NCI-H1105 (cell line): Measurements from ENCODE around the gene CDIPT.
"Not testable (repeated sequence)": the region's sequence is repeated elsewhere in the genome, so short reads cannot be mapped to it uniquely, and the experiment has no call there.

ENCODE experiments used
- DNase-seq: peaks from one replicate; lab custom pipeline; 2025; lab: John Stamatoyannopoulos, UW

CDIPT gene

DNA sequence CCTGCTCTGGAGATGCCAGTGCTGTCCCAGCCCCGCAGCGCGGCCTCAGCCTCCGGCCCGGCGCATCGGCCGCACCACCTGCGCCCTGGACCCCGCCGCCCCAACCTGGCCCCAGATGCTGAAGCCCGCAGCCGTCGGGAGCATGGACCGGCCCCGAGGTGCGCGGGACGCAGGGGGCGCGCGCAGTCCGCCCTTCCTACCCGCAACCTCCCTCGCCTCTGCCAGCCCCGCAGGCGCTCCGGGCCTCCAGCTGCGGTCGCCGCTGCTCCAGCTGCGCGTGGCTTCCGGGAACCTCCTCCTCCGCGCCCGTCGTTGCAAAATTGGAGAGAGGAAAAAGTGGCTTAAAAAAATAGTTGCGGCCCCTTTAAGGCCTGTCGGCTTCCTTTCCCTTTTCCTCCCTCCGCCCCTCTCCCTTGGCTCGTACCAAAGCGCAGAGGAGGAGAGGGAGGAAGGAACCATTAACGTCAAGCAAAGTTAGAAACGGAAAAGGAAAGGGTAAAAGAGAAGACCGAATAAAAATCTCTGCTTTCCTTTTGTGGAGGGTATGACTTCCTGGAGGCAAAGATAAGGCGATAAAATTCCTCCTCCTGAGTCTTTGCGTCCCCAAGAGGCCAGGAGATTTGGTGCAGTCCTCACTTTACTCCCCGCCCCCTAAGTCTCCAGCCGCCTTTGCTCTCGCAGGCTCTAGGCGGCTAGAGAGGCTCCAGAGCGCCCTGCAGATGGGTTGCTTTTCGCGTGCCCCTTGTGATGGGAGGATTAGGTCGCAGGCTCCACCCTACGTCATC, at the start of gene CDIPT:
TSS of gene CDIPT (minus strand) at position 343 of the 785 bp plus-strand sequence. CDS start 369 bp downstream, outside the sequence.
- peak; percentile 95 for DNase-seq

DNA sequence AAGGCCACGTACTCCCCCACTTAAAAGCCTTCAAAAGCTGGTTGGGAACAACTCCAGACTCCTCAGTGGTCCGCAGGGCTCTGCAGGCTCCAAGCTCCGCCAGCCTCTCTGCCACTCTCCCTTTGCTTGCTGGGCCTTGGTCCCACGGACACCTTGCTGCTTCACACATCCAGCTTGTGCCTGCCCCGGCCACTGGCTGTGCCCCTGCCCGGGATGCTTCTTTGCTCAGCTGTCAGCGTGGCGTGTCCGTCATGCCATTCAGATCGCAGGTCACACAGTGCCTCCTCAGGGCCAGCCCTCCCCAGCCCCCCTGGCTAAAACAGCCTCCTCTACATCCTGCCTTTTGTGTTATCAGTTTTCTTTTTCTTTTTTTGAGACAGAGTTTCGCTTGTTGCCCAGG, 49.1 kb upstream of the CDIPT start:
- no peak for DNase-seq

DNA sequence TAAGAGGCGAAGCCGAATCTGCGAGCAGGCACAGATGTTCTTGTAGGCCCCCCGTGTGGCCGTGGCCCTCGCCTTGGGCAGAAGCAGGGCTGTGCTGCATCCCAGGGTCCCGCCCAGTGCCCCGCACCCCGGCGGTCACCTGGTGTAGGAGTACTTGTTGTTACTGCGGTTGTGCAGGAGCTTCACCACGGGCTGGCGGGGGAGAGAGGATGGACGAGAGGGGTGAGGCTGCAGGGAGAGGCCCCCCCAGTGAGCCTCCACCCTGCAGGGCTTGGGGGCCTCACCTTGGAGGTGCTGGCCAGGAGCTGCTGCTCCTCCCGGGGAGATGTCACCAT, 48.6 kb upstream of the CDIPT start:
- no peak for DNase-seq

DNA sequence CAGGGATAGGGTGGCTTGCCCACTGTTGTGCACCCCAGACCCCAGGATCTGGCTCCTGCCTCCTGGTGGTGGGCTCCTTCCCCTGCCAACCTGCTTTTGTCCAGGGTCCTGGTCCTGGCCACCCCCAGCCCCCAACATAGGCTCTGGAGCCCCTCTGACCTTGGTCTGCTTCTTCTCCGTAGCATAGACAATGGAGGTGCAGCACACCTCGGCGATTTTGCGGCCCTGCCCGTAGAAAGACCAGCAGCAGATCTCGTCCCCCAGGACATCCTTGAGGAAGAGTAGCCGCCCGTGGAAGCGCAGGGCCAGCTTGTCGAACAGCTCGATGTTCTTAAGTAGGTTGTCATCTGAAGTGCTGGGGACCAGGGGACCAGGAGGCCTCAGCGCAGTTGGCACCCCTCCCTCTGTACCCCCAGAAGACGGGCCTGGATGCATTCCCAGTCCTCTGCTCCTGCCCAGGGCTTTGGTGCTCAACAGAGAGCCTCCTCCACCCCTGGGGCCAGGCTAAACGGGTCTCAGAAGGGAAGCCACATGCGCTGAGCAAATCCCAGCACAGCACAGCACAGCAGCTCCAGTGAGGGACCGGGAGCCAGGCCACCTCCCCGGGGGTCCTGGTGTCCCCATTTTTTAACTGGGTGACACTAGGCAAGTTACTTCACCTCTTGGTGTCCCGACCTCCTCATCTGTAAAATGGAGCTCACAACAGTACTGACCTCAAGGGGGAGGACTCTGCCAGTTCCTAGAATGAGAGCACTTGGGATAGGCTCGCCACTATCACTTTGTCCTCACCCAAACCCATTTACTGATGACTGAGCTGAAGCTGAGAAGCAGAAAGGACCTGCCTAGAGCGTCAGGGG, 48.0 kb upstream of the CDIPT start:
- DNase-seq, result no peak

DNA sequence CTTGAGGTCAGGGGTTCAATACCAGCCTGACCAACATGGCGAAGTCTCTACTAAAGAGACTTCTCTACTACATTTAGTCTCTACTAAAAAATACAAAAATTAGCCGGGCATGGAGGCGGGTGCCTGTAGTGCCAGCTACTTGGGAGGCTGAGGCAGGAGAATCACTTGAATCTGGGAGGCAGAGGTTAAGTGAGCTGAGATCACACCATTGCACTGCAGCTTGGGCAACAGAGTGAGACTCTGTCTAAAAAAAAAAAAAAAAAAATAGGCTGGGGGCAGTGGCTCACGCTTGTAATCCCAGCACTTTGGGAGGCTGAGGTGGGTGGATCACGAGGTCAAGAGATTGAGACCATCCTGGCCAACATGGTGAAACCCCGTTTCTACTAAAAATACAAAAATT, 46.8 kb upstream of the CDIPT start:
- DNase-seq, result not testable (repeated sequence)

DNA sequence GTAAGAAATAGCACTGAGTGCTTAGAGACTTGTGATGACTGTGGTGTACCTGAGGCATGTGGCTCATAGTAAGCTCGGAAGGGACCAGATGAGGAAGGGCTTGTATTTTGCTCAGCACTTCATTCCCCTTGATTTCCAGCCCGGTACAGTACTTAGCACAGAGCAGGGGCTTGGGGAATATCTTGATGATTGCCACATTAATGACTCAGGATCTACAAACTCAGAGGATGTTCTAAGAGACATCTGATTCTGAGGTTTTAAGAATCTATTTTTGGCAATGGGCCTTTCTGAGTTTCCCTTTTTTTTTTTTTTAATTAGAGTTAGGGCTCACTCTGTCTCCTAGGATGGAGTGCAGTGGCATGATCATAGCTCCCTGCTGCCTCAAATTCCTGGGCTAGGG, 46.4 kb upstream of the CDIPT start:
- DNase-seq, result no peak

GRCh38 chr16:29908719-29909220, 45.7 kb upstream of the CDIPT start:
- DNase-seq, result no peak

GRCh38 chr16:29907973-29908372, 44.9 kb upstream of the CDIPT start:
- DNase-seq, result no peak

GRCh38 chr16:29906520-29907244, 43.7 kb upstream of the CDIPT start:
- DNase-seq, result no peak

DNA sequence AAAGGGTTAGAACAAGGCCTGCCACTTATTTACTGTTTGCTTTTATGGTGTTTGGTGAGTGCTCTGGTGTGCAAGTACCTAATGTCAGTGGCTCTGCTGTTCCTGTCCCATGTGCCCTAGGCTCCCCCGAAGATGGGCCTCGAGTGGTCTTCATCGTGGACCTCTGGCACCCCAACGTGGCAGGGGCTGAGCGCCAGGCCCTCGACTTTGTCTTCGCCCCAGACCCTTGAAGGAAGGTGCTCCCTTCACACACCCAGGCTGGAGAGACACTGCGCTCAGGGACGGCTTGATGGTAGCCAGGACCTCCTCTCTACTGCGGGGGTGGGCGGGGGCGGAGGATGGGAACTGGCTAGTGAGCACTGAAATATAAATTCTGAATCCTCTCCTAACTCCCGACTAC, 42.6 kb upstream of the CDIPT start:
- no peak for DNase-seq

DNA sequence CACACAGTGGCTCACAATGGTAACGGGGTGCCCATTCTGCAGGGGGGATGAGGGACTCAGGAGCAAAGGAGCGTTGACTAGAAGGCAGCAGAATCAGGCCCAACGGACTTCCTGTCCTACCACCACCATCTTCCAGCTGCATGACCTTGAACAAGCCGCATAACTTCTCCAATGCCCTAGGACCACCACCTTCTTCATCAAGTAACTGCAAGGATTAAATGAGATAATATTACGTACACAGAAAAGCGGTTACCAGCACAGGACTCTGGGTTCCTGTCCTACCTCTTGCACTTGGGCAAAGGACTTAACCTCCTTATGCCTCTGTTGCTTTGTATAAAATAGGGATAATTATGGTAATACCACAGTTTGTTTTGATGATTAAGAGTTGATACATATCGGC, 41.9 kb upstream of the CDIPT start:
- DNase-seq, result no peak

- no peak for DNase-seq
These were observed 40.6 kb upstream of the CDIPT start for GRCh38 chr16:29903590-29903989.

DNA sequence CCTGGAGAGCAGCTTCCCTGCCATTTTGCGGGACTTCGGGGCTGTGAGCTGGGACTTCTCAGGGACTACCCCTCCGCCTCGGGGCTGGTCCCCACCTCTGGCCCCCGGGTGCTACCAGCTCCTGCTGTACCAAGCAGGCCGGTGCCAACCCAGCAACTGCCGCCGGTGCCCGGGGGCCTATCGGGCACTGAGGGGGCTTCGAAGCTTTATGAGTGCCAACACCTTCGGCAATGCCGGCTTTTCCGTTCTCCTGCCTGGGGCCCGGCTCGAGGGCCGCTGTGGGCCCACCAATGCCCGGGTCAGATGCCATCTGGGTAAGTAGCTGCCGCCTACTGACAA, 38.5 kb upstream of the CDIPT start:
- DNase-seq, result no peak

- DNase-seq, result no peak
These were observed 38.0 kb upstream of the CDIPT start for GRCh38 chr16:29900888-29901606.

- DNase-seq, result peak; percentile 46
These were observed 37.3 kb upstream of the CDIPT start, which contains the start of gene ASPHD1 for GRCh38 chr16:29900102-29900887. TSS of gene ASPHD1 (plus strand) at chr16:29900488. CDS start at chr16:29900972, 484 bp downstream.

DNA sequence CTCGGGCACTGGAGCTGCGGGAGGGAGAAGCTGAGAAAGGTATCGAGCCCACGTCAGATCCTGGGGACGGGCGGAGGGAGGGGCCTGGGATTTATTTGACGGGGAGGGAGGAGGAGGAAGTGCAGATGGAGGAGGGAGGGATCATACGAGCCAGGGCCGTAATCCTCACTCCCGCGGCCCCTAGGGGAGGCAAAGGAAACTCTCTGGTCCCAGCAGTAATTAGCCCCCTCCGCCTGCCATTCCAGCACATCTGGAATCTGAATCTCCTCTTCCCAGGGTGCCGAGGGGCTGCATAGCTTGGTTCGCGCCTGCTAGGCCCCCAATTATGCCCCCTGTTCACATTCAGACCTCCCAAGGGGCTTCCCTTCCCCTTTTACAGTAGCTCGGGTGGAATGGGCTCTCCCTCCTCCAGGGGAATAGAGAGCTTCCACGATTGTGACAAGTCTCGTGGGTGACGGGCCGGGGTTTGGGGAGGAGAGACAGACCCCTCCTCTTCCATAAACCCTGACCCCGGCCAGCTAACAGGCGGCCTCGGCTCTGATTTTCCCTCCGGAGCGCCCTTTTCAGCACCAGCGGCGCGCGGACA, 36.6 kb upstream of the CDIPT start, which contains the start of gene SEZ6L2:
TSS of gene SEZ6L2 (minus strand) at position 35 of the 586 bp plus-strand sequence. CDS start 531 bp downstream, outside the sequence.
- DNase-seq, result peak; percentile 93

- DNase-seq, result no peak
These were observed 35.9 kb upstream of the CDIPT start for GRCh38 chr16:29898804-29899515.

DNA sequence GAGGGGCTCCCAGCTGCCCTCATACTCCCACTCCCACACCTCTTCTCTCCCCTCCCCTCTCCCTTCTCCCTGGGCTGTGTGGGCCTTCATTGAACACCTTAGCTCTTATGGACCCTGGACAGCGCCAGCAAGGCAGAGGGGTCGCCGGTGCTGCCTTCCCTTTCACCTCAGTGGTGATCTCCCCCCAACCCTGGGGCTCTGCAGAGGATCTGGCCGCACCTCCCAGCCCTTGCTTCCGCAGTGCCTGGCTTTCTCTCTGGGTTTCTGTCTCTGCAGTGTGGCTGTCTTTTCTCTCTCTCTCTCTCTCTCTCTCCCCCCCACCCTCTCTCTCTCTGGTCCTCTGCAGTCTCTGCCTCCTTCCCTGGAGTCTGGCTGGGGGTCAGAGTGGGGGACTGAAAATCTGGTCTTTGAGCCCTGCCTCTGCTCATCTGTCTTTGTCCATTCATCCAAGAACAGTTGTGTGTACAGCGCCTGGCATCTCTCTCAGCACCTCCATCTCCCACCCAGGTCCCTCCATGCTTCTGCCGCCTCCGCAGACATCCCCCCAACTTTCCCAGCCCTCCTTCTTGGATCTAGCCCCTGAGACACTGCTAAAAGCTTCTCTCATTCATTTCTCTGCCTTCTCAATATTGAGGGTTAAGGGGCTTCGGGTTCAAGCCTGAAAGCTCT, 35.2 kb upstream of the CDIPT start:
- no peak for DNase-seq

- DNase-seq, result no peak
These were observed 34.3 kb upstream of the CDIPT start for GRCh38 chr16:29897333-29897732.
